ENCODE measurements around the gene ANKS1B.

DNA sequence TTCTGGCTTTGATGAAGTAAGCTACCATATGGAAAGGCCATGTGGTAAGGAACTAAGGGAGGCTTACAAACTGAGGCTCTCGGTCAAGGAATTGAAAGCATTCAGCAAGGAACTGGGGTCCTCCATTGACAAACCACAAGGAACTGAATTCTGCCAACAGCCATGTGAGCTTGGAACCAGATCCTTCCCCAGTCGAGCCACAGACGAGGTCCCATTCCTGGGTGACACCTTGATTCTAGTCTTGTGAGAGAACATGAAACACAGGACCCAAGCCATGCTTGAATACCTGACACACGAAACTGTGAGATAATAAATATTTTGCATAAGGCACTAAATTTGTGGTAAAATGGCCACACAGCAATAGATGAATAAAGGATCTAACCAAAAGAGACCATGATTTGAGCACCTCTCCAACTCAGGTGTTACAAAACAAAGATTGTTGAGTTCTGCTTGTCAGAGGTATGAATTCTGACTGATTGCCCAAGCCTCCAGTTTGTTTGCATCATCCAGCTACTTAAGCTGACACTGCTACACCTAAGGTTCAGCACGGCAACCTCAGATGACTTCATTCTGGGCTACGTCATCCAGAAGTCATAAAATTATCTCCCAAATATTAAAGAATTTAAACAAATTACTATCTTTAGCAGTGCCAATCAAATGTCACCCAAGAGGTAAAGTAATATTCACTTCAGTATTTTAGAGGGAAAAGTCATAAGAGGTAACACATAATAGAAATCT, 277.8 kb downstream of the ANKS1B start:
- no peak for TF ChIP-seq POLR2A (IDR thresholded peaks at IDR 0.05)
- TF ChIP-seq, protein P1, sequence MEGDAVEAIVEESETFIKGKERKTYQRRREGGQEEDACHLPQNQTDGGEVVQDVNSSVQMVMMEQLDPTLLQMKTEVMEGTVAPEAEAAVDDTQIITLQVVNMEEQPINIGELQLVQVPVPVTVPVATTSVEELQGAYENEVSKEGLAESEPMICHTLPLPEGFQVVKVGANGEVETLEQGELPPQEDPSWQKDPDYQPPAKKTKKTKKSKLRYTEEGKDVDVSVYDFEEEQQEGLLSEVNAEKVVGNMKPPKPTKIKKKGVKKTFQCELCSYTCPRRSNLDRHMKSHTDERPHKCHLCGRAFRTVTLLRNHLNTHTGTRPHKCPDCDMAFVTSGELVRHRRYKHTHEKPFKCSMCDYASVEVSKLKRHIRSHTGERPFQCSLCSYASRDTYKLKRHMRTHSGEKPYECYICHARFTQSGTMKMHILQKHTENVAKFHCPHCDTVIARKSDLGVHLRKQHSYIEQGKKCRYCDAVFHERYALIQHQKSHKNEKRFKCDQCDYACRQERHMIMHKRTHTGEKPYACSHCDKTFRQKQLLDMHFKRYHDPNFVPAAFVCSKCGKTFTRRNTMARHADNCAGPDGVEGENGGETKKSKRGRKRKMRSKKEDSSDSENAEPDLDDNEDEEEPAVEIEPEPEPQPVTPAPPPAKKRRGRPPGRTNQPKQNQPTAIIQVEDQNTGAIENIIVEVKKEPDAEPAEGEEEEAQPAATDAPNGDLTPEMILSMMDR (IDR thresholded peaks at IDR 0.05): no peak
